Activated CD4-positive, CD25-positive, alpha-beta regulatory T cell (primary cell): ENCODE data around the gene GTPBP6.
"Not testable (repeated sequence)": the region's sequence is repeated elsewhere in the genome, so short reads cannot be mapped to it uniquely, and the experiment has no call there.

ENCODE experiments used
- DNase-seq, 4 experiments: peaks; one replicate each; lab custom pipeline; 2025; lab: John Stamatoyannopoulos, UW

GTPBP6 gene

GRCh38 chrX:317424-318067, 1.1 kb downstream of the GTPBP6 start:
- DNase-seq = no peak

- no peak for DNase-seq
These were observed 2.0 kb downstream of the GTPBP6 start for GRCh38 chrX:316351-317325.

- DNase-seq = no peak
These were observed 3.6 kb downstream of the GTPBP6 start for GRCh38 chrX:314781-315595.

GRCh38 chrX:314049-314448, 4.5 kb downstream of the GTPBP6 start:
- no peak for DNase-seq

- DNase-seq = no peak
These were observed 5.0 kb downstream of the GTPBP6 start for GRCh38 chrX:313546-313945.

- DNase-seq = no peak
These were observed 5.8 kb downstream of the GTPBP6 start for GRCh38 chrX:312621-313331.

GRCh38 chrX:311156-312129, 7.2 kb downstream of the GTPBP6 start:
- no peak for DNase-seq

- DNase-seq = no peak
These were observed 7.9 kb downstream of the GTPBP6 start for GRCh38 chrX:310621-311155.

GRCh38 chrX:308821-309520, 9.6 kb downstream of the GTPBP6 start:
- DNase-seq = no peak

- DNase-seq = no peak
These were observed 11.1 kb downstream of the GTPBP6 start for GRCh38 chrX:307261-308111.

GRCh38 chrX:306614-307251, 11.9 kb downstream of the GTPBP6 start:
- not testable (repeated sequence) for DNase-seq

GRCh38 chrX:305781-306613, 12.6 kb downstream of the GTPBP6 start:
- not testable (repeated sequence) for DNase-seq

- DNase-seq = no peak
These were observed 15.6 kb downstream of the GTPBP6 start for GRCh38 chrX:302975-303374.

GRCh38 chrX:300334-300733, 18.3 kb downstream of the GTPBP6 start:
- DNase-seq = no peak

GRCh38 chrX:298993-299392, 19.6 kb downstream of the GTPBP6 start:
- no peak for DNase-seq

- no peak for DNase-seq
These were observed 23.5 kb downstream of the GTPBP6 start for GRCh38 chrX:295136-295535.
